Measurements from ENCODE around the gene CD99L2. TPM values are rescaled to one million over a fixed set of nuclear protein-coding genes. Genes with fewer than 3 reads are reported as not detected.
"Not testable (repeated sequence)": the region's sequence is repeated elsewhere in the genome, so short reads cannot be mapped to it uniquely, and the experiment has no call there.

CD99L2 gene
- total RNA-seq, 2 donors from 2014 or later = 66.0 to 72.0 TPM

- DNase-seq (ENCODE audit: low spot score) = no peak
- Histone ChIP-seq H3K27me3 (no peaks in the 10 kb centered on the region), H3K4me1 (no peaks in the 10 kb centered on the region), H3K4me3 (no peak overlapping the region), H3K9me3 (no peaks in the 10 kb centered on the region), H3K36me3 (no peaks in the 10 kb centered on the region), H3K27ac (no peak overlapping the region)
- no peak for TF ChIP-seq CTCF (IDR thresholded peaks at IDR 0.05)
Observed at GRCh38 chrX:150893936-150894335, 4.5 kb downstream of the CD99L2 start.

- Histone ChIP-seq H3K9me3 (no peaks in the 10 kb centered on the region), H3K36me3 (no peaks in the 10 kb centered on the region), H3K4me1 (no peaks in the 10 kb centered on the region), H3K27ac (no peak overlapping the region), H3K4me3 (no peak overlapping the region), H3K27me3 (no peaks in the 10 kb centered on the region)
- no peak for DNase-seq (ENCODE audit: low spot score)
- TF ChIP-seq CTCF (IDR thresholded peaks at IDR 0.05) = no peak
Observed at GRCh38 chrX:150889131-150889530, 9.3 kb downstream of the CD99L2 start.

GRCh38 chrX:150887906-150888465, 10.5 kb downstream of the CD99L2 start:
- no peaks in the 10 kb centered on the region for H3K4me1 ChIP-seq
- TF ChIP-seq CTCF (IDR thresholded peaks at IDR 0.05) = no peak
- no peaks in the 10 kb centered on the region for H3K9me3 ChIP-seq
- no peak overlapping the region for H3K27ac ChIP-seq
- H3K27me3 ChIP-seq = no peaks in the 10 kb centered on the region
- no peaks in the 10 kb centered on the region for H3K36me3 ChIP-seq
- no peak for DNase-seq (ENCODE audit: low spot score)
- no peak overlapping the region for H3K4me3 ChIP-seq

GRCh38 chrX:150887268-150887667, 11.2 kb downstream of the CD99L2 start:
- H3K9me3 ChIP-seq; H3K4me1 ChIP-seq; H3K4me3 ChIP-seq; H3K27ac ChIP-seq; H3K27me3 ChIP-seq; DNase-seq (ENCODE audit: low spot score); H3K36me3 ChIP-seq: not testable (repeated sequence)

GRCh38 chrX:150886381-150886780, 12.1 kb downstream of the CD99L2 start:
- H3K27me3 ChIP-seq = no peaks in the 10 kb centered on the region
- H3K9me3 ChIP-seq = no peaks in the 10 kb centered on the region
- TF ChIP-seq CTCF (IDR thresholded peaks at IDR 0.05) = no peak
- no peak for DNase-seq (ENCODE audit: low spot score)
- H3K4me1 ChIP-seq = no peaks in the 10 kb centered on the region
- H3K27ac ChIP-seq = no peak overlapping the region
- no peaks in the 10 kb centered on the region for H3K36me3 ChIP-seq
- no peak overlapping the region for H3K4me3 ChIP-seq

GRCh38 chrX:150880808-150881165, 17.7 kb downstream of the CD99L2 start:
- Histone ChIP-seq H3K4me1 (no peaks in the 10 kb centered on the region), H3K9me3 (no peaks in the 10 kb centered on the region), H3K27me3 (no peaks in the 10 kb centered on the region), H3K4me3 (no peak overlapping the region), H3K27ac (no peak overlapping the region), H3K36me3 (no peaks in the 10 kb centered on the region)
- no peak for TF ChIP-seq CTCF (IDR thresholded peaks at IDR 0.05)
- no peak for DNase-seq (ENCODE audit: low spot score)
